SK-N-MC (cell line): ENCODE data around the gene MED19.
A peak's percentile ranks its signal among the peaks of the same experiment; 100 is the strongest.
"Not testable (repeated sequence)": the region's sequence is repeated elsewhere in the genome, so short reads cannot be mapped to it uniquely, and the experiment has no call there.

Experiments
- DNase-seq: peaks from one replicate; pipeline ENCODE4 v3.0.0-alpha.2; 2011; ENCODE audit warnings: low read depth, low spot score
- H3K27ac ChIP-seq: fragments of 200-600 bp; sonication (generic); 2 replicates; pipeline ENCODE4 v1.5.1; 2016; ENCODE audit warnings: mixed run types
- H3K36me3 ChIP-seq: fragments of 200-600 bp; sonication (generic); 2 replicates; pipeline ENCODE4 v1.6.1; 2017; ENCODE audit warnings: antibody characterized with exemption, low read length, mixed read lengths; ENCODE audit not compliant: insufficient read depth
- H3K4me3 ChIP-seq: fragments of 200-600 bp; sonication (generic); 2 replicates; pipeline ENCODE4 v1.5.1; 2016
- H3K9ac ChIP-seq: fragments of 200-600 bp; sonication (generic); 2 replicates; pipeline ENCODE4 v1.8.0; 2017; ENCODE audit warnings: mixed run types, mixed read lengths; ENCODE audit not compliant: insufficient read length
- H3K9me3 ChIP-seq: fragments of 200-600 bp; sonication (generic); 2 replicates; pipeline ENCODE4 v1.6.1; 2017; ENCODE audit warnings: low read depth, mild to moderate bottlenecking, antibody characterized with exemption, low read length, moderate library complexity, mixed read lengths
- EZH2 ChIP-seq: fragments of 200-600 bp; sonication (generic); IDR thresholded peaks from one replicate; pipeline ENCODE4 v1.6.1; 2017; ENCODE audit warnings: antibody characterized with exemption
- FOXP2 ChIP-seq: optimal IDR thresholded peaks from 2 replicates; pipeline ENCODE3; 2011; ENCODE audit warnings: mild to moderate bottlenecking, moderate library complexity; ENCODE audit not compliant: insufficient read depth; ENCODE audit errors: extremely low read length, control extremely low read depth
- POLR2AphosphoS5 ChIP-seq: IDR thresholded peaks from 2 replicates; pipeline ENCODE4 v1.6.1; 2012; ENCODE audit warnings: mild to moderate bottlenecking, low read depth, low read length, borderline replicate concordance

Gene MED19

DNA sequence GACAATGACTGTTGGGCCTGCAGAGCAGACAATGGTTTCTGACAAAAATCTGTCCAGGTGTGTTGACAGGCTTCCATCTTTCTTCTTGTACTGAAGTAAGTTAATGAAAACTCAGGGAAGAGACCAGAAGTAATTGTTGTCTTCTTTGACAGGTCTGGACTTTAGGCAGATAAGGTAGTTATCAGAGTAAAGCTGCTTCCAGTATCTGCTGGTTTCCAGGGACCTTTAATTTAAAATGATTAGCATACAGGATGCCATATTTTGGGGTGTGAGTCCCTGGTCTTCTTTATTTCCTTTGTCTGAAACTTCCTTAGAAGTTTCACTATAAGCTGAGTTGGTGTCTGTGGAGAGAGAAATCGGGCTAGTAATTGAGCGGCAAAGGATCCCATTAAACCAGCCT is 1.8 kb upstream of the MED19 start:
- H3K9ac ChIP-seq = peak overlapping the region; percentile 96
- TF ChIP-seq FOXP2 = no peak
- no peak for TF ChIP-seq POLR2AphosphoS5
- TF ChIP-seq EZH2 = no peak
- peak overlapping the region; percentile 92 for H3K4me3 ChIP-seq
- no peak overlapping the region for H3K27ac ChIP-seq
- no peaks in the 10 kb centered on the region for H3K9me3 ChIP-seq
- no peak for DNase-seq
- peaks cover 12% of the 10 kb centered on the region for H3K36me3 ChIP-seq

DNA sequence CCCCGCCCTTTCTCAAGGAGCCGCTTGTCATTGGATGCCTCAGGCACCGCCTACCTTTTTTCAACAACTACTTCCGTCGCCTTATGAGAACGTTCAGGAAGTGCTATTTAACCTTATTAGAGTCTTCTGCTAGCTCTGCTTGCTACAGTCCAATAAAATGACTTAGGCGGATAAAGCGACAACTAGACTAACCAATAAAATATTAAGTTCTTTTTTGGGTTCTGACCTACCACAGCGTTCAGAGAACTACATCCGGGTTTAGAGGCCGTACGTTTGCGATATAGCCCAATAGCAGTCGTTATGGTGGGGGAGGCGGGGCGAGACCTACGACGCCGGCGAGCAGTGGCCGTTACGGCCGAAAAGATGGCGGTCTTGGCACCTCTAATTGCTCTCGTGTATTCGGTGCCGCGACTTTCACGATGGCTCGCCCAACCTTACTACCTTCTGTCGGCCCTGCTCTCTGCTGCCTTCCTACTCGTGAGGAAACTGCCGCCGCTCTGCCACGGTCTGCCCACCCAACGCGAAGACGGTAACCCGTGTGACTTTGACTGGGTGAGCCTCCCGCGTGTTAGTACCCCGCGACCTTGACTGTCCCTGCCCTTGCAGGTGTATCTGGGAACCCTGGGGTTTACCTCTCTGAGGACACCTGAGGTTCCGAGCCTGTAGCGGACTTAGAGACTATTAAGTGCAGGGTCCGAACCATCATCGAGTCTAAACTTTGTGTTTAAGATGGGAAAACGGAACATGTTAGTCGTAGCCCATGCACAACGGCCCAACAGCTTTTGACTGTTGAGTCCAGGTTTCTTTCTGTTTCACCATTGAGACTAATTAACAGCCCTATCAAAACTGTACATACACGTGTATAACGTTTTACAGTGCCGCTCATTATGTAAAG is 488 bp upstream of the MED19 start, which contains the start of gene TMX2:
Gene TMX2 (plus strand): TSS at position 338 of the 895 bp plus-strand sequence. CDS start 26 bp downstream, at position 364.
- H3K4me3 ChIP-seq = peak within 1 kb of the TSS; percentile 92
- TF ChIP-seq FOXP2 (no peak), POLR2AphosphoS5 (peak; percentile 79)
- H3K36me3 ChIP-seq = peaks cover 13% of the 10 kb centered on the region
- peak; percentile 99 for DNase-seq
- H3K27ac ChIP-seq = peak within 1 kb of the TSS; percentile 87
- no peaks in the 10 kb centered on the region for H3K9me3 ChIP-seq
- peak within 1 kb of the TSS; percentile 96 for H3K9ac ChIP-seq

DNA sequence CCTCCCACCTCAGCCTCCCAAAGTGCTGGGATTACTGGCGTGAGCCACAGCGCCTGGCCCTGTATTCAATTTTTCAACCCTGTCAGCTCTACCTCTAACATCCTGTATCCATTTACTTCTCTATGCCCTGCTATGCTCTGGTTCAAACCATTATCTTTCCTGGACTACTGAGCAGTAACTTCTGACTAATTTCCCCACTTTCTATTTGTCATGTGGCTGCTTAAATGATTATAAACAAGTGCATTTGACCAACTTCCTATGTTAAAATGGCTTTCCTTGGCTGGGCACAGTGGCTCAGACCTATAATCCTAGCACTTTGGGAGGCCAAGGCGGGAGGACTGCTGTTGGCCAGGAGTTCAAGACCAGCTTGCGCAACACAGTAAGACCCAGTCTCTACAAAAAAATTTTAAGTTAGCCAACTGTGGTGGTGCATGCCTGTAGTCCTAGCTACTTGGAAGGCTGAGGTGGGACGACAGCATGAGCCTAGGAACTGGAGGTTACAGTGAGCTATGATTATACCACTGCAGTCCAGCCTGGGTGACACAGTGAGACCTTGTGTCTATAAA is 2.1 kb downstream of the MED19 start:
- Histone ChIP-seq H3K4me3 (no peak overlapping the region), H3K27ac (no peak overlapping the region), H3K9me3 (no peaks in the 10 kb centered on the region), H3K36me3 (peaks cover 14% of the 10 kb centered on the region), H3K9ac (no peak overlapping the region)
- TF ChIP-seq EZH2 = no peak
- DNase-seq = no peak

DNA sequence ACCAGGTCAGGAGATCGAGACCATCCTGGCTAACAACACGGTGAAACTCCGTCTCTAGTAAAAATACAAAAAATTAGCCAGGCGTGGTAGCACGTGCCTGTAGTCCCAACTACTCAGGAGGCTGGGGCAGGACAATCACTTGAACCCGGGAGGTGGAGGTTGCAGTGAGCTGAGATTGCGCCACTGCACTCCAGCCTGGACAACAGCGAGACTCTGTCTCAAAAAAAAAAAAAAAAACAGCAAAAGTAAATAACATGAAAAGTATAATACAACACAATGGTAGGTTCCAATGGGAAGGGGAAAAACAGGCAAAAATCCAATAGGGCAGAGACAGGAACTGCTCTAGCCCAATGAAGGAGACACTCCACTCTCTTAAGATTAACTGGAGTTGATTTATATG is 6.6 kb downstream of the MED19 start:
- H3K27ac ChIP-seq, H3K9ac ChIP-seq, H3K4me3 ChIP-seq, H3K9me3 ChIP-seq, DNase-seq: not testable (repeated sequence)
- peaks cover 46% of the 10 kb centered on the region for H3K36me3 ChIP-seq

DNA sequence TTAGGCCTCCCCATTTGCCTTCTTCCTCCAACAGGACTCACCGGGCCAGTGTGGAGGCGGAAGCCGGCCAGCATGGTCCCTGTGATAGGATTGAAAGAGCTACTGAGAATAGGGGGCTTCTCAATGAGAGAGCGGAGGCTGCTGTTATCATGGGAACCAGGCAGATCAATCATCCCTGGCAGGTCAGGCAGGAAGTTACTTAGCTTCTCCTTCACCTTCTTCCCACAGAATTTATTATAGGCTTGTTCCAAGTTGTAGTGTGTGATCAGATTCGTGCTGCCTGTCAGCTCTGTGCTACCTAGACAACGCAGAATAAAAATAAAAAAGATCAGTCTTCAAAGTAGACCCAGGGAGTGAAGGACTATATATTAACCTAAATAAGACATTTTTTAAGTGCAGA is 7.1 kb downstream of the MED19 start:
- peaks cover 49% of the 10 kb centered on the region for H3K36me3 ChIP-seq
- no peak overlapping the region for H3K9ac ChIP-seq
- no peak overlapping the region for H3K27ac ChIP-seq
- no peaks in the 10 kb centered on the region for H3K9me3 ChIP-seq
- TF ChIP-seq POLR2AphosphoS5 (no peak), FOXP2 (no peak), EZH2 (no peak)
- DNase-seq = no peak
- no peak overlapping the region for H3K4me3 ChIP-seq

GRCh38 chr11:57703341-57703740 is 8.7 kb downstream of the MED19 start:
- Histone ChIP-seq H3K9me3 (no peaks in the 10 kb centered on the region), H3K9ac (no peak overlapping the region), H3K4me3 (no peak overlapping the region), H3K36me3 (peaks cover 60% of the 10 kb centered on the region), H3K27ac (0 out of 2 replicates have a peak overlapping the region, but pooled peaks have one; percentile 36)
- DNase-seq = no peak
- no peak for TF ChIP-seq FOXP2
- TF ChIP-seq POLR2AphosphoS5 = no peak
- TF ChIP-seq EZH2 = no peak

- no peak overlapping the region for H3K4me3 ChIP-seq
- no peak for DNase-seq
- no peak overlapping the region for H3K27ac ChIP-seq
- H3K36me3 ChIP-seq = peaks cover 76% of the 10 kb centered on the region
- no peak overlapping the region for H3K9ac ChIP-seq
- TF ChIP-seq EZH2 (no peak), FOXP2 (no peak), POLR2AphosphoS5 (no peak)
- no peaks in the 10 kb centered on the region for H3K9me3 ChIP-seq
Measured at GRCh38 chr11:57700425-57700824, 11.6 kb downstream of the MED19 start.

- no peak overlapping the region for H3K4me3 ChIP-seq
- no peak for DNase-seq
- TF ChIP-seq POLR2AphosphoS5 (no peak; the same call in 1 of the 2 replicates), EZH2 (no peak), FOXP2 (no peak)
- no peaks in the 10 kb centered on the region for H3K9me3 ChIP-seq
- H3K36me3 ChIP-seq = peaks cover 77% of the 10 kb centered on the region
- no peak overlapping the region for H3K9ac ChIP-seq
- H3K27ac ChIP-seq = no peak overlapping the region
Measured at GRCh38 chr11:57699813-57700212, 12.2 kb downstream of the MED19 start.
